Endothelial cell of umbilical vein (primary cell): ENCODE measurements around the gene OPTN. TPM values are rescaled to one million over a fixed set of nuclear protein-coding genes. Genes with fewer than 3 reads are reported as not detected.

Experiments
- BruUV-seq: library from RNA; stranded (reverse); fragments of 400-500 nt; replicated peaks from 2 replicates; lab custom pipeline; 2021; lab: Mats Ljungman, UMichigan
- CTCF ChIA-PET: fragments of 300-600, 350-600 bp; sonication (Branson Sonifier 250); formaldehyde crosslinking; loops from one replicate; lab custom pipeline; 2021; ENCODE audit warnings: antibody characterized with exemption, inconsistent platforms; lab: Charles Lee
- POLR2A ChIA-PET: fragments of 300-600, 350-600 bp; sonication (Branson Sonifier 250); formaldehyde crosslinking; loops from one replicate; lab custom pipeline; 2021; ENCODE audit warnings: antibody characterized with exemption, inconsistent platforms; lab: Charles Lee
- DNase-seq: peaks from one replicate; pipeline ENCODE4 v3.0.0-alpha.2; 2011; ENCODE audit warnings: low read depth, low spot score
- FAIRE-seq: peaks from 2 replicates; lab custom pipeline; 2011; peaks lifted over from hg19 to GRCh38; lab: Jason Lieb, UNC
- H2AFZ ChIP-seq: 2 replicates; pipeline ENCODE4 v1.6.0; 2012; ENCODE audit warnings: low read depth, low read length, control low read depth, inconsistent platforms
- H3K27ac ChIP-seq: 2 replicates; pipeline ENCODE4 v1.5.1; 2011; ENCODE audit warnings: low read depth, mild to moderate bottlenecking, control low read depth, low read length, moderate library complexity; ENCODE audit not compliant: insufficient read depth
- H3K27me3 ChIP-seq, 2 experiments: 2 replicates each; pipeline versions ENCODE4 v1.6.0 to v1.6.1; 2011; ENCODE audit warnings: low read length in 2 of 2, mixed read lengths in 1 of 2; ENCODE audit not compliant: control insufficient read depth in 2 of 2, insufficient read depth in 2 of 2
- H3K36me3 ChIP-seq, 2 experiments: 2 replicates in 1 of 2; 3 replicates in 1 of 2; pipeline ENCODE4 v1.5.1; 2011; ENCODE audit warnings: low read length in 2 of 2, mild to moderate bottlenecking in 1 of 2, moderate library complexity in 1 of 2; ENCODE audit not compliant: control insufficient read depth in 2 of 2, insufficient read depth in 2 of 2; ENCODE audit errors: extremely low read depth in 1 of 2
- H3K4me1 ChIP-seq: 3 replicates; pipeline ENCODE4 v1.5.1; 2011; ENCODE audit warnings: mild to moderate bottlenecking, low read length; ENCODE audit not compliant: control insufficient read depth, insufficient read depth; ENCODE audit errors: extremely low read depth
- H3K4me2 ChIP-seq: 2 replicates; pipeline ENCODE4 v1.6.1; 2011; ENCODE audit warnings: low read length, control low read depth, mixed read lengths; ENCODE audit not compliant: insufficient read depth
- H3K4me3 ChIP-seq, 3 experiments: fragments of 200-600 bp in 1 of 3; sonication (generic), shearing (Covaris generic) in 1 of 3; replicated peaks in 1 of 3; 2 replicates each; pipeline ENCODE4 v1.5.1; 2011 to 2016; ENCODE audit warnings: control low read depth in 3 of 3, low read length in 3 of 3, mild to moderate bottlenecking in 2 of 3, inconsistent platforms in 1 of 3, low read depth in 1 of 3, moderate library complexity in 1 of 3; ENCODE audit not compliant: insufficient read depth in 1 of 3
- H3K79me2 ChIP-seq: 2 replicates; pipeline ENCODE4 v1.6.0; 2012; ENCODE audit warnings: low read length, inconsistent platforms; ENCODE audit not compliant: control insufficient read depth, insufficient read depth
- H3K9ac ChIP-seq: replicated peaks from 2 replicates; pipeline ENCODE3; 2011; ENCODE audit warnings: low read length, control low read depth; ENCODE audit not compliant: insufficient read depth; ENCODE audit errors: extremely low read depth
- H3K9me1 ChIP-seq: replicated peaks from 3 replicates; pipeline ENCODE4 v1.6.0; 2011; ENCODE audit warnings: mild to moderate bottlenecking, low read length; ENCODE audit not compliant: control insufficient read depth, insufficient read depth; ENCODE audit errors: extremely low read depth
- H3K9me3 ChIP-seq: replicated peaks from 2 replicates; pipeline ENCODE4 v1.5.1; 2012; ENCODE audit warnings: low read length, inconsistent platforms; ENCODE audit not compliant: control insufficient read depth, insufficient read depth
- H4K20me1 ChIP-seq: replicated peaks from 2 replicates; pipeline ENCODE3; 2011; ENCODE audit warnings: mild to moderate bottlenecking, low read length; ENCODE audit not compliant: control insufficient read depth, insufficient read depth; ENCODE audit errors: extremely low read depth
- CTCF ChIP-seq, 2 donors: IDR thresholded peaks; 1 replicate in 1 of 2; 2 replicates in 1 of 2; pipeline ENCODE4 v1.5.1; 2011; ENCODE audit warnings: low read length in 2 of 2, mild to moderate bottlenecking in 2 of 2, moderate library complexity in 2 of 2, control low read depth in 1 of 2, inconsistent platforms in 1 of 2, low read depth in 1 of 2; ENCODE audit not compliant: insufficient read depth in 1 of 2; ENCODE audit errors: extremely low read depth in 1 of 2
- EZH2 ChIP-seq: IDR thresholded peaks from 2 replicates; pipeline ENCODE4 v1.6.1; 2012; ENCODE audit warnings: borderline replicate concordance, low read depth, mild to moderate bottlenecking, moderate library complexity, low read length, inconsistent platforms; ENCODE audit not compliant: severe bottlenecking
- FOS ChIP-seq: IDR thresholded peaks from 2 replicates; pipeline ENCODE4 v1.6.1; 2011; ENCODE audit warnings: mild to moderate bottlenecking, low read length, moderate library complexity, borderline replicate concordance; ENCODE audit not compliant: insufficient read depth
- GATA2 ChIP-seq: IDR thresholded peaks from 2 replicates; pipeline ENCODE4 v1.7.0; 2011; ENCODE audit warnings: low read depth, mild to moderate bottlenecking, moderate library complexity, mixed read lengths, low read length; ENCODE audit not compliant: insufficient read length, insufficient read depth
- JUN ChIP-seq: IDR thresholded peaks from 2 replicates; pipeline ENCODE4 v1.6.1; 2011; ENCODE audit warnings: borderline replicate concordance, low read depth; ENCODE audit not compliant: insufficient read length, insufficient read depth
- MAX ChIP-seq: IDR thresholded peaks from 2 replicates; pipeline ENCODE4 v1.6.1; 2011; ENCODE audit not compliant: insufficient read depth, insufficient read length
- MYC ChIP-seq: IDR thresholded peaks from one replicate; pipeline ENCODE4 v1.6.1; 2011; ENCODE audit warnings: mild to moderate bottlenecking, low read depth, low read length
- POLR2A ChIP-seq: IDR thresholded peaks from 2 replicates; pipeline ENCODE4 v1.6.1; 2012; ENCODE audit warnings: low read depth, mild to moderate bottlenecking, control low read depth, low read length
- POLR2AphosphoS5 ChIP-seq: IDR thresholded peaks from 2 replicates; pipeline ENCODE4 v1.6.1; 2012; ENCODE audit warnings: low read depth, mild to moderate bottlenecking, control low read depth, low read length, moderate library complexity; ENCODE audit not compliant: insufficient read depth
- dilution Hi-C: fragments of 300-500 bp; cut with MboI; formaldehyde crosslinking; loops from one replicate; pipeline ENCODE4 v1.15.0; 2019; ENCODE audit warnings: low sequenced_read_pairs; ENCODE audit not compliant: extremely low pct_ligation_motif_present
- intact Hi-C: fragments of 100-400 bp; cut with micrococcal nuclease; formaldehyde crosslinking; loops from one replicate; pipeline ENCODE4 v1.10.0; 2022
- polyA plus RNA-seq, 4 experiments: library from polyadenylated mRNA; depleted of rRNA in 3 of 4; stranded (reverse) in 3 of 4; unstranded in 1 of 4; fragments of >200 nt; gene quantifications; 2 replicates each; pipeline versions ENCODE4 v1.2.1 to v1.2.3, GENCODE V29; 2011 to 2012; ENCODE audit warnings: missing spikeins in 1 of 4
- total RNA-seq: library from RNA; stranded (reverse); gene quantifications from 2 replicates; pipeline ENCODE4 v1.2.3, GENCODE V29; 2021

The OPTN gene
- total and polyA plus RNA-seq, 2 donors (not counting 3 experiments of a cell fraction or from before 2014, with no cell fraction given) = 22.7 to 94.2 TPM

- dilution Hi-C loops = no loop called here
- CTCF ChIA-PET = interaction anchor here (3.4 kb wide), 1 partner anchor 14 kb away, joined by 19 read pairs; the partner anchor contains the start of gene MCM10
Observed at GRCh38 chr10:13147161-13147560, 47.2 kb downstream of the OPTN start.

More at GRCh38 chr10:13147161-13147560, 47.2 kb downstream of the OPTN start:
- Histone ChIP-seq H3K79me2 (no peaks in the 10 kb centered on the region), H3K36me3 (peaks cover 0 to 3% of the 10 kb centered on the region in 2 experiments), H3K9me1 (no peaks in the 10 kb centered on the region), H3K27ac (no peak overlapping the region), H3K27me3 (no peaks in the 10 kb centered on the region), H3K9ac (no peak overlapping the region), H3K4me3 (no peak overlapping the region), H3K4me2 (no peak overlapping the region), H3K4me1 (no peaks in the 10 kb centered on the region), H3K9me3 (no peaks in the 10 kb centered on the region), H2AFZ (no peak overlapping the region), H4K20me1 (no peaks in the 10 kb centered on the region)
- POLR2A ChIA-PET = no interaction called here
- intact Hi-C loops = no loop called here
- DNase-seq = no peak
- no peak for TF ChIP-seq CTCF (IDR thresholded peaks at IDR 0.05; ENCODE audit: extremely low read depth in 1 of 2, insufficient read depth in 1 of 2, low read depth in 1 of 2, low read length in 2 of 2)
- TF ChIP-seq GATA2 = no peak
- no peak for TF ChIP-seq JUN
- no peak for TF ChIP-seq POLR2A
- no peak for TF ChIP-seq FOS
- TF ChIP-seq MYC = no peak
- no peak for TF ChIP-seq POLR2AphosphoS5
- TF ChIP-seq MAX = no peak
- no peak for TF ChIP-seq EZH2
- FAIRE-seq = no peak
- BruUV-seq = no TSS peak
